Stimulated activated CD8-positive, alpha-beta memory T cell treated with anti-CD3 and anti-CD28 coated beads, Interleukin-7, amount 100 ng/mL, for 4 hours (primary cell): ENCODE results near the gene AHDC1.
"Not testable (repeated sequence)": the region's sequence is repeated elsewhere in the genome, so short reads cannot be mapped to it uniquely, and the experiment has no call there.

Source experiments
- DNase-seq, 2 donors: peaks; one replicate each; pipeline ENCODE4 v3.0.0-alpha.2; 2020; ENCODE audit warnings: low read depth in 2 of 2

Gene AHDC1, protein sequence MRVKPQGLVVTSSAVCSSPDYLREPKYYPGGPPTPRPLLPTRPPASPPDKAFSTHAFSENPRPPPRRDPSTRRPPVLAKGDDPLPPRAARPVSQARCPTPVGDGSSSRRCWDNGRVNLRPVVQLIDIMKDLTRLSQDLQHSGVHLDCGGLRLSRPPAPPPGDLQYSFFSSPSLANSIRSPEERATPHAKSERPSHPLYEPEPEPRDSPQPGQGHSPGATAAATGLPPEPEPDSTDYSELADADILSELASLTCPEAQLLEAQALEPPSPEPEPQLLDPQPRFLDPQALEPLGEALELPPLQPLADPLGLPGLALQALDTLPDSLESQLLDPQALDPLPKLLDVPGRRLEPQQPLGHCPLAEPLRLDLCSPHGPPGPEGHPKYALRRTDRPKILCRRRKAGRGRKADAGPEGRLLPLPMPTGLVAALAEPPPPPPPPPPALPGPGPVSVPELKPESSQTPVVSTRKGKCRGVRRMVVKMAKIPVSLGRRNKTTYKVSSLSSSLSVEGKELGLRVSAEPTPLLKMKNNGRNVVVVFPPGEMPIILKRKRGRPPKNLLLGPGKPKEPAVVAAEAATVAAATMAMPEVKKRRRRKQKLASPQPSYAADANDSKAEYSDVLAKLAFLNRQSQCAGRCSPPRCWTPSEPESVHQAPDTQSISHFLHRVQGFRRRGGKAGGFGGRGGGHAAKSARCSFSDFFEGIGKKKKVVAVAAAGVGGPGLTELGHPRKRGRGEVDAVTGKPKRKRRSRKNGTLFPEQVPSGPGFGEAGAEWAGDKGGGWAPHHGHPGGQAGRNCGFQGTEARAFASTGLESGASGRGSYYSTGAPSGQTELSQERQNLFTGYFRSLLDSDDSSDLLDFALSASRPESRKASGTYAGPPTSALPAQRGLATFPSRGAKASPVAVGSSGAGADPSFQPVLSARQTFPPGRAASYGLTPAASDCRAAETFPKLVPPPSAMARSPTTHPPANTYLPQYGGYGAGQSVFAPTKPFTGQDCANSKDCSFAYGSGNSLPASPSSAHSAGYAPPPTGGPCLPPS (N-terminal part only)

DNA sequence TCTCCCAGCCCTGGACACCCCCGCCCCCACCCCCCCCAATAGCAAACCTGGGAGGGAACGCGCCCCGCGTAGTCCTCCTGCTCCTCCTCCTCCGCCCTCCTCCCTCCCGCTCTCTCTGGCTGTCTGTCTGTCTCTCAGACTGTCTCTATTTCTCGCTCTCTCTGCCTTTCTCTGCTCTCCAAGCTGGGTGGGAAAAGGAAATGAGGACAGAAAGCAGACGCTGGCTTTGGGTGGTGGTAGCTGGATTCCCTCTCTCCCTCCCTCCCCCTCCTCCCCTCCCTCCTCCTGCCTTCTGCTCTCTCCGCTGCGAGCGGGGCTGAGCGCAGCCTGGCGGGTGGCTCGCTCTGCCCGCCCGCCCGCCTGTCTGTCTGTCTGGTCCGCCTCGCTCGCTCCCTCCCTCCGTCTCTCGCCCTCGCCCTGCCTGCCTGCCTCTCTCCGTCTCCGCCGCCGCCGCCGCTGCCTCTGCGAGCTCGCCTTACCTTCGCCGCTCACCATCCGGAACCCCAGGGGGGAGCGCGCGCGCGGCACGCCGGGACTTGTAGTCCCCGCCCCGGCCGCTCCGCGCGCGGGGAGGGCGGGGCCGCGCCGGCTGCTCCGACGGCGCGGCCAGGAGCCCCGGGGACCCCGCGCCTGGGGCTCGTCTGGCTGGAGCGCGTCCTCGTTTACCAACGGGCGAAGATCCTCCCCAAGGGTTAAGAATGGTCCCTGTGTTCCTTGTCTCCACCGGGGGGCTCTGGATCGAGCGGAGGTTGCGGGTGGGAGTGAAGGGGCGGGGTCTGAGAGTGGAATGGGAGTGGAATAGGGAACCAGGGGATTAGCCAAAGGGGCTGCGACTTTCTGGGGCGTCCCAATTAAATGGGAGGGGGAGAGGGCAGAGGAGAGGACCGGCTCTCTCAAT, at the start of gene AHDC1:
Gene AHDC1, minus strand, starts transcription at position 464 of the 898 bp plus-strand sequence. CDS start 52,029 bp downstream, outside the sequence.
- peak; percentile 78 to 88 for DNase-seq

DNA sequence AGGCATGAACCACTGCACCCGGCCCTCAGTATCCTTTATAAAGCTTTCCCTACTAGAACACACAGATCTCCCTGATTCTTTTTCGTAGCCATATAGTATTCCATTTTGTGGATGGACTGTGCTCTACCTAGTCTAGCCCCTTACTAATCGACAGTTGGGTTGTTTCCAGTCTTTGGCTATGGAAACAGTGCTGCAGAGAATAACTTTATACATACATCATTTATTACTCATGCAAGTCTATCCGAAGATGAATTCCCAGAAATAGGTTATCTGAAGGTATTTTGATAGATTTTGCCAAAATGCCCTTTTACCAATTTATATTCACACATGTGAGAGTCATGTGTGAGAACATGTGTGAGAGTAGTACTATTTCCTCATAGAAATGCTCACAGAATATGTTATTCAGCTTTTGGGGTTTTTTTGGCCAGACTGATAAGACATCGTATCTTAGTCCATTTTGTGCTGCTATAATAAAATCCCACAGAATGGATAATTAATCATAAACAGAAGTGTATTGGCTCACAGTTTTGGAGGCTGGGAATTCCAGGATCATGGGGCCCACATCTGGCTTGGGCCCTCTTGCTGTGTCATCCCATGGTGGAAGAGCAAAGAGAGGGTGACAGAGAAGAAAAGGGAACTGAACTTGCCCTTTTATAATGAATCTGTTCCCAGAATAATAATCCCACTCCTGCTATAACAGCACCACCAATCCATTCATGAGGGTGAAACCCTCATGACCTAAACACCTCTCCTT, 48.3 kb upstream of the AHDC1 start:
- DNase-seq, result no peak

DNA sequence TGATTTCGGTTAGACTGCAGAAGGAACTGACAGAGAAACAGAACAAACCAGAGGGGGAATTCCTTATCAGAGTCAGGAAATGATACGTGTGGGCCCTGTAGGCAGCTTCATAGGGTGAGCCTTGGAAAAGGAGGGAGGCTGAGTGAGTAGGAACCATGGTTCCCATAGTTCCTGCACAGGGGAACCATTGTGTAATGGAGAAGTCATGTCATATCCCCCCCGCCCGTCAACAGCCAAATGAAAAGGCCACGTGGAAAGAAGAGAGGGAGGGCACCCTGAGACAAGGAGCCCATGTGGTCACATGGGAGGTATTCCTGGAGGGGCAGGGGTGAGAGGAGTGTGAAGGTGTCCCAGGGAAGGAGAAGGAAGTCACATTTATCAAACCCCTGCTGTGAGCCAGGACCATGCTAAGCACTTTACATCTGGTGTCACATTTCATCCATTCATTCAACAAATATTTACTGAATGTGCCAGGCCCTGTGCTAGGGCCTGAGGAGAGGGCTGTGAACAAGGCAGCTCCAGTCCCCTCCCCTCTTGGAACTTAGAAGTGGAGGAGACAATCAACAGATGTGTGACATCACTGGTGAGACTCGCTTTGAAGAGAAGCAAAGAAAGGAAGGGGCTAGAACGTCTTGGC, 46.7 kb upstream of the AHDC1 start:
- no peak for DNase-seq

DNA sequence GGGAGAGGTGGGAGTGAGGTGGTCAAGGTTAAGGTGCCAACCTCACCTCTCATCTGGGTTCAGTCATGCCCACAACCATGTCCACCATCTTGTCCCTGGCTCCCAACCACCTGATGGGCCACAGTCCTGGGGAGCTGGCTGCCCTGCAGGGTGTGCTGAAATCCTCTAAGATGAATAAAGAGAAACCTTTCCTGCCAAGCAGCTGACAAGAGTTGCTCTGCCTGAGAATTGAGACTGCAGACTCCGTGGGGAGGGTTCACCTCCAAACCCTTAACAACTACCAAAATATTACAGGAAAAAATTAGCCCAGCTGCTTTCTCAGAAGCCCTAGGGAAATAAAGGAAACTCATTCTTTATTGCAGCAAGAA, 46.2 kb upstream of the AHDC1 start:
- no peak for DNase-seq

DNA sequence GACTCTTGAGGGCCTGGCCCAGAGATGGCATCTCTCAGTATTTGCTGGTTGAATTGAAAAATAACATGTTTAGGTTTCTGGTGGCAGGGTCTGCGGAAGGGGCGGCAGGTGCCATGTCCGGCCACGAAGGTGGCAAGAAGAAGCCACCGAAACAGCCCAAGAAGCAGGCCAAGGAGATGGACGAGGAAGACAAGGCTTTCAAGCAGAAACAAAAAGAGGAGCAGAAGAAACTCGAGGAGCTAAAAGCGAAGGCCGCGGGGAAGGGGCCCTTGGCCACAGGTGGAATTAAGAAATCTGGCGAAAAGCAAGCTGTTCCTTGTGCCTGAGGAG, 45.3 kb upstream of the AHDC1 start:
- no peak for DNase-seq

DNA sequence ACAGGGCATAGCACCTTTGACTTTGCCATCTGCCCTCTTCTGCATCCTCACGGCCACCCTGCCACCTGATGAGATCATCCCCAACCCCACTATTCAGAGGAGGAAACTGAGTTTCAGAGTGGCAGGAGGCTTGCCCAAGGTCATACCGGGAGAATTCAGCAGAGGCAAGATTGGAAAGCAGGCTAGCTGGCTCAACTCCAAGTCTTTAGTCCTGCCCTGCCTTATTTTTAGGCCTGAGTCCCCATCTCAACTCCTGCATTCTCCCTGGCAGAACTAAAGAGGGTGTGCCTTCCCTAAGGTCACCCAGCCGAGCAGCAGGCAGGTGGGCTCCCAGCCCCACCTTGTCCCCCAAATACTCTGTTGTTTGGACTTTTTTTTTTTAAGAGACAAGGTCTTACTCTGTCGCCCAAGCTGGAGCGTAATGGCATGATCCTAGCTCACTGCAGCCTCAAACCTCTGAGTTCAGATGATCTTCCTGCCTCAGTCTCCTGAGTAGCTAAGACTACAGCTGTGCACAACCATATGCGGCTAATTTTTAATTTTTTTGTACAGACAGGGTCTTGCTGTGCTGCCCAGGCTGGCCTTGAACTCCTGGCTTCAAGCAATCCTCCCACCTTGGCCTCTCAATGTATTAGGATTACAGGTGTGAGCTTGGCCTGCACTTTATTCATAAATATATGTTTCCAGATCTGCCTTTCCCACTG, 44.8 kb upstream of the AHDC1 start:
- DNase-seq, result no peak

GRCh38 chr1:27647328-27647727, 43.4 kb upstream of the AHDC1 start:
- DNase-seq, result no peak

- DNase-seq, result no peak
These were observed 42.7 kb upstream of the AHDC1 start for GRCh38 chr1:27646676-27647075.

- DNase-seq, result no peak
These were observed 41.1 kb upstream of the AHDC1 start for GRCh38 chr1:27645071-27645415.

GRCh38 chr1:27644369-27645070, 40.6 kb upstream of the AHDC1 start:
- DNase-seq, result no peak

DNA sequence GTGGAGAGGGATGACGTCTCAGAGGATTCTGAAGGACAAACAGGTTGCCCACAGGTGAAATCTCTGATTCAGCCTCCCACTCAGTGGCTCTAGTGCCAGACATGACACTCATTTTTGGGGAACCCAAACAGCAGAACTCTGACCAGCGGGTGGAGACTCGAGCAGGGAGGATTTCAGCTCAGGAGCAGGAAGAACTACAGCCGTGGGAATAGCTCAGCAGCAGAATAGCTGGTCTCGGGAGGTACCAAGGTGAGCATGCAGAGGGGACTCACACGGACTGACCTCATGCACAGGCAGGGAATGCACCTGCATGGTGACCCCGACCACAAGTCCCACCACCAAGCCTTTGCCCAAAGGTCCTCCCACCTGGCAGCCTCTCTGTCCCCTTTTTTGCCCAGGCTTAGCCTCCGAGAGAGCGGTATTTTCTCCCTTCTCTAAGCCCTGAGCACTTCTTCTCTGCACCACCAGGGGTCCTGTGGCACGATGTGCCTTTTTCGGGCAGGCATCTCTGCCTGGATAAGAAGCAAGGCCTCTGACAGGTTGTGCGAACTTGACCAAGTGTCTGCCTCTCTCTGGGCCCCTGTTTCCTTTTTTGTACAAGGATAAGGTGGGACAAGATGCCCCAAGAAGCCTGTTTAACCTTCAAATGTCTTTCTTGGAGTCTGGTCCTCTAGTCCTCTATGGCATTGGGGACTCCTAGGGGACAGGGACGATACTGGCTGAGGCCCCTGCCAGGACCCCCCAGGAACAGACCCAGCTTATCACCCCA, 39.8 kb upstream of the AHDC1 start:
- peak in 1 of 2 donors; percentile 52 for DNase-seq

DNA sequence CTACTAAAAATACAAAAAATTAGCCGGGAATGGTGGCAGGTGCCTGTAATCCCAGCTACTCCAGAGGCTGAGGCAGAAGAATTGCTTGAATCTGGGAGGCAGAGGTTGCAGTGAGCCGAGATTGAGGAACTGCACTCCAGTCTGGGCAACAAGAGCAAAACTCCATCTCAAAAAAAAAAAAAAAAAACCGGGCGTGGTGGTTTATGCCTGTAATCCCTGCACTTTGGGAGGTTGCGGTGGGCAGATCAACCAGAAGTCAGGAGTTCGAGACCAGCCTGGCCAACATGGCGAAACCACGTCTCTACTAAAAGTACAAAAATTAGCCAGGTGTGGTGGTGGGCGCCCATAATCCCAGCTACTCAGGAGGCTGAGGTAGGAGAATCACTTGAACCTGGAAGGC, 36.6 kb upstream of the AHDC1 start:
- DNase-seq, result not testable (repeated sequence)

GRCh38 chr1:27638805-27639204, 34.9 kb upstream of the AHDC1 start:
- DNase-seq, result no peak

GRCh38 chr1:27638047-27638734, 34.2 kb upstream of the AHDC1 start:
- DNase-seq, result no peak

- no peak for DNase-seq
These were observed 31.6 kb upstream of the AHDC1 start for GRCh38 chr1:27635396-27636142.

DNA sequence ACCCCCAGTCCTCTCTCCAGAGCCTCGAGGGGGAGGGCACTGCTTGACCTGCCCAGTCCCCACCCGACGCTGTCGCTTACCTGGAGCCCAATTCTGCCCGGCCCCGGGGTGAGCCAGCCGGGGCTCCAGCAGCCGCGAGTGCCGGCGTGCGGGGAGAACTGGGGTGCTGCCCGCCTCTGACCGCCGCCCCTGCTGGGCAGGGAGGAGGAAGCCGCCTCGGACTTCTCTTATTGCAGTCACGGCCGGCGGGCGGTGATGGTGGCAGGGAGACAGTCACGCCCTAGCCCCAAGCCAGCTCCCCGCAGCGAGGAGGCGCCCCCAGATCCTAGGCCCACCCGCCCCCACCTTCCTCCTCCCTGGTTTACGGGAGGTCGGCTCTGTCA, 31.0 kb upstream of the AHDC1 start, which contains the start of gene FGR:
Gene FGR, minus strand, starts transcription at position 201 of the 383 bp plus-strand sequence. CDS start 11,269 bp downstream, outside the sequence.
- no peak for DNase-seq
